GM18507 (cell line): ENCODE results near the gene GRAMD4.

Experiments
- DNase-seq: peaks from one replicate; pipeline ENCODE4 v3.0.0; 2011; ENCODE audit warnings: low read depth; ENCODE audit not compliant: insufficient read length; ENCODE audit errors: extremely low spot score
- FAIRE-seq: peaks from 2 replicates; lab custom pipeline; 2011; peaks lifted over from hg19 to GRCh38; lab: Jason Lieb, UNC

Gene GRAMD4

GRCh38 chr22:46619830-46620501 lies at the start of gene GRAMD4:
Gene GRAMD4 (plus strand): TSS chr22:46620386. CDS start chr22:46626800, 6,414 bp downstream.
- FAIRE-seq = no peak
- DNase-seq = no peak

GRCh38 chr22:46571642-46572250 lies 48.4 kb upstream of the GRAMD4 start:
- FAIRE-seq = no peak

GRCh38 chr22:46572911-46573780 lies 47.0 kb upstream of the GRAMD4 start:
- FAIRE-seq (no peak), DNase-seq (no peak)

More at GRCh38 chr22:46571642-46572250, 48.4 kb upstream of the GRAMD4 start:
- DNase-seq = no peak

- DNase-seq (no peak), FAIRE-seq (no peak)
Measured at GRCh38 chr22:46573781-46574437, 46.3 kb upstream of the GRAMD4 start.

DNA sequence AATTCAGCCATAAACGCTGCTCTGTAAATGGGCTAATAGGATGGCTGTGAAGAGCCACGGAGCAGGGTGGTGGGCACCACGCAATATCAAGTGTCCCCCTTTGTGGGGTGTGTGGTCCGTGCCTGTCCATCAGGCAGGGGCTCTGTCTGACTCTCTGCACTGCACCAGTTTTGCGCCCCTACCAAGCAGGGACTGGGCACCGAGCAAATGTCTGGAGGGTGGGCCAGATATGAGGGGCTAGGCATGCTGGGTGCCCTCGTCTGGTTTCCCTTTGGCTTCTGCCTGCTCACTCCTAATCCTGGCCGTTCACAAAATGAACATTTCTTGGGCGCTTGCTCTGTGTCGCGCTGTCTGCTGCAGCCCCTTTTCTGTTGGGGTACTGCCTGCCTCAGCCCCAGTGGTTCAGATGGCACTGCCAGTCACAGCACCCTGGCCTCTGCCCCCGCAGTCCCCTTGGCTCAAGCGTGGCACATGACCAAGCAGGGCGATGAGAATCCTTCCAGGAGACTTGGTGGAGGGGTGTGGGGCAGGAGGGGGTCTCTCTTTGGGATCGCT lies 45.7 kb upstream of the GRAMD4 start:
- no peak for FAIRE-seq
- DNase-seq = no peak

- no peak for FAIRE-seq
- no peak for DNase-seq
Measured at GRCh38 chr22:46574993-46575910, 44.9 kb upstream of the GRAMD4 start.

DNA sequence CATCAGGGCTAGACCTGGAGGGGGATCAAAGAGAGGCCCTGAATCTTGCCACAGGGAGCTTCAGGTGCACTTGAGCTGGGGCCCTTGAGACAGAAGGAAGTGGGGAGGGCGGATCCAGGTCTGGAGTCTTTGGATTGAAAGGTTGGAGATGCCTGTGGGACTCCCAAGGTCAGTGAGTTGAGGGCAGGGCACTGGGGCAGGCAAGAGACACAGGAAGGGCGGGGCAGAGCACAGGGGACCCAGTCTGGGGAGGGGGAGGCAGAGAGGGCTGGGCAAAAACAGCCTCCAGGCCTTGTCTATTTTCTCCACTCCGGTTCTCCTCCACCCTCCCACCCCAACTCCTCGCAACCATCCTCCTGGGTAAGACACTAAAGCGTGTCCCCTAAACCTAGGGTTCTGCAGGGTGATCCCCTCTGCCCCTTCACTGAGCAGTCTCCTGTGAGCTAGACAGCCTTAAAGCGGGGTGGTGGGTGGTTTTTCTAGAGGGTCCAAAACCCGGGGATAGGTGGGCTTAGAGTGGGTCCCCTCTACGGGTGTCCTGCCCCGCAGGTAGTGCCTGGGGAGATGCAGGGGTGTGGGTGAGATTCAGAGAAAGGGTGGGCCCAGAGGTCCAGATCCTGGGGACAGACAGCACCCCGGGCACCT lies 44.2 kb upstream of the GRAMD4 start:
- FAIRE-seq = no peak
- DNase-seq = no peak

DNA sequence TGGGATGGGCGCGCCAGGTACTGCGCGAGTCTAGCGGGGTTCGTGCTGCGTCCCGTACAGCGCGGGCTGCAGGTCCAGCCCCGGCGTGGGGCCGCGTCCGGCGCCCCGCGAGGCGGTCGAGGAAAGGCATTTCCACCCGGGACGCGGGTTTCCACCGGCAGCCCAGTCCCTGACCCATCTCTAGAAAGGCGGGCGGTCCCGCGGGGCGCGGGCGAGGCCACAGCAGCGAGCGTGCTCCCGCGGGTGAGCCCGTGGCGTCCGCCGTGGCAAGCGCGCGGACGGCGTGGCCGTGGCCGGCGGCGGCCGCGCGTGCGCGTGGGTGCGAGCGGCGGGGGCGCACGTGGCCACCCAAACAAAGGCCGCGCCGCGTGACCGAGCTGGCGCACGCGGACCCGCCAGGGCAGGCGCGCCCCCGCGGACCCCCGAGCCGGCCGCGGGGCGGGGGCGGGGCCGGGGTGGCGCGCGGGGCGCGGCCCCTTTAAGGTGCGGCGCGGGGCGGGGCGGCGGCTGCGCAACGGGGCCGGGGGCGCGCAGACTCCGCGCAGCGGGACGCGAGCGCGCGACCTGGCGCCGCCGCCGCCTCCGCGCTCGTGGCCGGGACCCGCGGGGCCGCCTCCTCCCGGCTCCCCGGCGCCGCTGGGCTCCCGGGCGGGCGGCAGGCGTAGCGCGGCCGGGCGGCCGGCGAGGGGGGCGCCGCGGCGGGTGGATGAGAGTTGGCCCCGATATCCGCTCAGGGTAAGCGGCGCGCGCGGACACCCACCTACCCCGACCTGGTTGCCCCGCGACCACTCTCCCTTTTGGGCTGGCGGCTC lies 43.4 kb upstream of the GRAMD4 start:
- DNase-seq = no peak
- no peak for FAIRE-seq

- FAIRE-seq (no peak), DNase-seq (no peak)
Measured at GRCh38 chr22:46577368-46578249, 42.6 kb upstream of the GRAMD4 start.

DNA sequence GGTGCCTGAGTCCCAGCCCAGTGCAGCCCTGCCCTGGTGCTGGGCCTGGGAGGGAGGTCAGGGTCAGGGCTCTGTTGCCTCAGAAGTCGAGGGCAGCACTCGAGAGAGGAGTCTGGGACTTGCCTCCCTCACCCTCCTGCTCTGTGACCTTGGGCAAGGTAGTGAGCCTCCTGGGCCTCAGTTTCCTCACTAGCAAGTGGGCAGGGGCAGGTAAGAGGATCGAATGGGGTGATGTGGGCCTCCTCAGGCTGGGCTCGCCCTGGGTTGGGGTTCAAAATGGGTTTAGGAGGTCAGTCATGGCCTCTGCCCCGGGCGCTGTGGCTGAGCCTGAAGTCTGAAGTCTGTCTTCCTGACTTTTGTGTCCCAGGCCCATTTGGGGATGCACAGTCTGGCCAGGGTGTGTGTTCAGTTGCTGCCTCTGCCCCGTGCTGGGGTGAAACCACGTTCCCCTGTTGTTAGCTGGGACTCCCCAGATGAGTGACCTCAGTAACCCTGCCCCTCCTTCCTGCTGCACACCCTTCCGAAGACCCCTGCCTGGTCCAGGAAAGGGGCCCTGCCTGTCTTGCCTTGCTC lies 41.8 kb upstream of the GRAMD4 start:
- FAIRE-seq (no peak), DNase-seq (no peak)

DNA sequence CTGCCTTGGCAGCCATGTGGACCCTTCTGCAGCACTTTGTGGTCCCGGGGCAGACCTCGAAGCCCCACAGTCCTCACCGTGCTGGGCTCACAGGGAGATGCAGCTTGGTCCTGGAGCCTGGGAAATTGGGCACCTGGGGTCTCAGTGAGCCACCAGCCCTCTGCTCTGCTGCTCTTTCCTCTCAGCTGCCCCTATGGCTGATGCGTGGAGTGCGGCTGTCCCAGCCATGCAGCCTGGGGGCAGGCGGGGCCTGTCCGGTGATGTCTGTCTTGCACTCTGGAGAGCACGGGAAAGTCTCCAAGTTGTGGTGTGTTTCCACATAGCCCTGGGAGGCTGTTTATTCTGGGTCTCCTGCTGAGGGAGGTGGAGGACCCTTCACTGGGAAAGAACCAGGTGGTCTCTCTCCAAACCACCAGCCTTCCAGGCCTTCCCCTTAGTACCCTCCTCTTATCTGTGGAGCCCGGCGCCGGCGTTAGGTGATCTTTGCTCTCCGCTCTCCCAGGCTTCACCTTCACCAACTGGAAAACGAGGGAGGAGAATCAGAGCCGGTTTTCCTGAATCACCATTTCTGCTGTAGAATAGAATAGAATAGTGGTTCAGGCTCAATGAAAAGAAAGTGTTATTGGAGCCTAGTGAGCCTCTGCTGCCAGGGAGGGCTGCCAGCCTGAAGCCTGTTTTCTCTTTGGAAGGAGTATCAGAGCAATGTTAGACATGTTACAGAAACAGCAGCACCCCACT lies 41.2 kb upstream of the GRAMD4 start:
- DNase-seq (no peak), FAIRE-seq (no peak)

DNA sequence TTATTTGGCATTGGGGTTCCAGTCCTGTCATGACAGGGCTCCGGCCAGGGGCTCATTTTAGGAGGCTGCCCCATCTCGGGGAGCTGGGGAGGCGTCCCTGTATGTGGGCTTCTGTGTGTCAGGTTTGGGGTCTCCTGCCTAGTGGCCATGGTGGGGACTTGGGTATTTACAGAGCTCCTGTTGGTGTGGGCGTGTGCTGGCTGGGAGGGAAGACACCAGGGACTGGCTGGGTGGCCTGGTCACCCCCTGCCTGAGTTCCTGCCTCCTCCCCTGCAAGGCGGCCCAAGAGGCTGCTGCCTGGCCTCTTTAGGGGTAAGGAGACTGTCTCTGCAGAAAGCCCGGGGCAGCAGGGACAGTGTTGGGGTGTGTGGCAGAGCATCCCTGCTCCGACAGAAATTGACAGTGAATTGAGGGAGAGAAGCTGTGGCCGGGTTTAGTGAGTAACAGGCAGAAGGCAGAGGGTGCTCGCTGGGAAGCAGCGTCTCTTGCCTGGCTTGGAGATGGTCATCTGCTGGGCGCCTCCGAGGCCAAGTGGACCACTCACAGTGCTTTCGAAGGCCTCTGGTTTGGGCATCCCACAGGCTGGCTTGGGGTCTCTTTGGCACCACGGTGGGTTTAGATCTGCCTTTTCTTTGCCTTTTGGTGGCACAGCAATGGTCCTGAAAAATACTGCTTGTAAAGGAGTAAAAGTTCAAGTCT lies 40.3 kb upstream of the GRAMD4 start:
- FAIRE-seq (no peak), DNase-seq (no peak)

DNA sequence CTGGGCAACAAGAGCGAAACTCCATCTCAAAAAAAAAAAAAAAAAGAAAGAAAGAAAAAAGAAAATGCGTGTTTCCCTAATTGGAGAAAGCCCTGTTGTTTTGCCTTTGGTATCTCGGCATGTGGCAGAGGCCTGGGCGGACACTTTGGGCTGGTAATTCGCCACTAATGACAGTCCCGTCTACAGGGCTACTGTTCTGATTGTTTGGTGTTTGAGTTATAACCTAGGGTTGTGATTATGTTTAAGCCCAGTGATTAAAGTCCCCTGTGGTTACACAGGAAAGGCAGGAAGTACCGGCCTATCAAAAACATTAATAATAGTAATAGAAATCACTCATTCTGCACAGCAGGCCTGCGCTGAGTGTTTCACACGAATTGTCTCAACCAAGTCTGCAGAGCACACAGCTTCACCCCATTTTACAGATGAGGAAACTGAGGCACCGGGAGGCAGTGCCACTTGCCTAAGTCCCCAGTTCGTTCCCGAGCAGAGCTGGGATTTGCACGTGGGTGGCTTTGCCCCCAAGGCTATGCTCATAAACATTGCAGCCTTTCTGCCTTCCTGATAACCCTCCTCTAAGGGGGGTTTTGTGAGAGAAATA lies 39.1 kb upstream of the GRAMD4 start:
- FAIRE-seq (no peak), DNase-seq (no peak)

- FAIRE-seq (no peak), DNase-seq (no peak)
Measured at GRCh38 chr22:46581538-46582244, 38.5 kb upstream of the GRAMD4 start.
